ENCODE data around the gene KL.

Gene KL

GRCh38 chr13:33016414-33017322 is at the start of gene KL:
Gene KL (plus strand): TSS chr13:33016423. CDS start chr13:33016441, 18 bp downstream.
- DNase-seq (ENCODE audit: low read depth): no peak

- DNase-seq (ENCODE audit: low read depth): no peak
Observed at GRCh38 chr13:32967584-32968182, 48.5 kb upstream of the KL start.

- DNase-seq (ENCODE audit: low read depth): no peak
Observed at GRCh38 chr13:32968316-32968715, 47.9 kb upstream of the KL start.

DNA sequence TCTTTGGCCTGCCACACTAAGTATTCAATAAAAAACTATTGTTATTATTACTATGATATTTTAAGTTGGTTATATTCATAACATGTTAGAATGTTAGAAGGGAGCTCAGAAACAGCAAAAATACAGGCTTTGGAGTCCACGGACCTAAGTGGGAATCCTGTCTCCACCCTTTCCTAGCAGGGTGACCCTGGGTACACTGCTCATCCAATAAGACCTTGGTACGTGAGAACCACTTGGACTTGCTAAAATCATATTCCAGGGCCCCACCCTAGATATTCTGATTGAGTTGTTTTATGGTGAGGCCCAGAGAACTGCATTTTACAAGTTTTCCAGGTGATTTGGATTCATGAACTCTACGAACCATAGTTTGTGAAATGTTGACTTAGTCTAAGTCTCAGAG is 47.4 kb upstream of the KL start:
- no peak for DNase-seq (ENCODE audit: low read depth)

- peak; percentile 35 for DNase-seq (ENCODE audit: low read depth)
Observed at GRCh38 chr13:32969516-32969941, 46.7 kb upstream of the KL start.

DNA sequence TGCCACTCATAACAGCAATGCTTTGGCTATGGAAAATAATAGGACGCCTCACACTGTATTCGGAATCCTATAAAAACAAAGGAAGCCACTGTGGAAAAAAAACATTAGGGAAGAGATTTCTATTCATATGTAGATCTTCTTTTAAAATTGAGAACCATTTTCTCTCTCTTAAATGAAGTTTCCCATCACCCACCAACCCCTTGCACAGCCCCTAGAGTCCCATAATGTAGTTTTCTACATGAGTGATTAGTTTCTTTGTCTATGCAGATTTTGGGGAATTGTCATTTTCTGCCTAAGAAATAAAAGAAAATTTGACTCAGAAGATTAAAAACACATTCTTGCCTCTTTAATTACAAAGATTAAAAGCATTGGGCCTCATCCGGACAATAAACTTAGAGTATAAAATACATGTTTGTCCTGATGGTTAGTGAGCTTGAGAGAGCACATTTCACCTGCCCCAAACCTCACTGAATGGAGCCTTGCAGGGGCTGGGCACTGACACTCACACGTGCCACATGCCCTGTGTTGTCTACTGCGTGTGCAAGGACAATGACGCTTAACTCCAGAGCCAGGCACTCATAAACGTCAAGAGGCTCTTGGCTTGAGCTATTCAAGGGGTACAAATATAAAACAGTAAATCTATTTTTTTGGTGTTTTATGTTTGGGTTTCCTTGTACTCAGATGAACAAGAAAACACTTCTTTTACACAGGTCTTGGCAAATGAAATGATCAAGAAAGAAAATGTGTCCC is 40.0 kb upstream of the KL start:
- no peak for DNase-seq (ENCODE audit: low read depth)

GRCh38 chr13:32976912-32977311 is 39.3 kb upstream of the KL start:
- no peak for DNase-seq (ENCODE audit: low read depth)

GRCh38 chr13:32977321-32977720 is 38.9 kb upstream of the KL start:
- no peak for DNase-seq (ENCODE audit: low read depth)

GRCh38 chr13:32978278-32978677 is 37.9 kb upstream of the KL start:
- no peak for DNase-seq (ENCODE audit: low read depth)

GRCh38 chr13:32983058-32983457 is 33.2 kb upstream of the KL start:
- DNase-seq (ENCODE audit: low read depth): no peak

GRCh38 chr13:32984857-32985626 is 31.2 kb upstream of the KL start:
- DNase-seq (ENCODE audit: low read depth): peak; percentile 7

DNA sequence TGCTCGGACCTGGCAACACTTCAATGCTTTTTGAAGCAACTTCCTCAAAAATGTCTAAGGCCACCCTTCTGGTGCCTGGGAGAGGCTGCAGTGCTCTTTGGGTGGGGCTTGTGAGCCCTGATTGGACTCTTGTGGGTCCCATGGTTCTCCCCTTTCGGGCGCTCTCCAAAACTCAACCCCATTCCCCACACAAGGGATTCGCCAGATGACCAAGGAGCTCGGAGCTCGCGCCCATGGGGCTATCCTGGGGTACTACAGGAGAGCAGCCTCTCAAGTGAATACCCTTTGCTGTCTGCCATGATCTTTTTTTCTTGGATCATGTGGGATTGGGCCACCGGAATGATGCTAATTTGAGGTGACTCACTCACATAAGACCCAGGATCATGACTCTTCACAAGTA is 29.7 kb upstream of the KL start:
- DNase-seq (ENCODE audit: low read depth): no peak

- DNase-seq (ENCODE audit: low read depth): no peak
Observed at GRCh38 chr13:32987462-32987861, 28.8 kb upstream of the KL start.

DNA sequence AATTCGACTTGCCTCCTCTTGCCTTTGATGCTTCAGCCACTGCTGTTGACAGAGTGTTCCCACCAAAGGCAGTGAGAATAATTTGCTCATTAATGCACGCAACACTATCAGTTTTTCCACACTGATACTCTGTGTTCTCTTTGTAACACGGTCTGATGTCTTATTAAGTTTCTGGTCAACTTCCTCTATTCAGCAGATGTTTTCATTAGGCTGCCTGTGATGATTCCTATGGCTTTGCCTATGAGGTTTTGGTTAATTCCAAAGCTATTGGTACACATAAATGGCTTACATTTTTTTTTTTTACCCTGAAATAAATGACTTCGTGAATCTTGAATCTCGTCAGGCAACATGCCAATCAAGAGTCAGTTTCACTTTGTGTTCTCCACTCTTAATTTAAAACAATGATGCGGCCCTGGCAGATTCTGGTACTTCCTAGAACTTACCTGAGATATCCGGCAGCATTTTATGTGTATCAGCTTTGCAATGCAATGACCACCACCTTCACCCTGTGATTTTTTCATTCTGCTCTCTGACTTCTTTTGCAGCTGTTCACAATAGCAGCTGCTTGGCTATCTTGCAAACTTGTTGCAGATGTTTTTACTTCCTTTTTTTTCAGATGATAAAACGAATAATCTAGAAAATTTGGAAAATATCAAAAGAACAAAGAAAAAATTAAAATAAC is 27.5 kb upstream of the KL start:
- no peak for DNase-seq (ENCODE audit: low read depth)

GRCh38 chr13:32989290-32989667 is 26.9 kb upstream of the KL start:
- DNase-seq (ENCODE audit: low read depth): no peak

GRCh38 chr13:32989942-32990341 is 26.3 kb upstream of the KL start:
- no peak for DNase-seq (ENCODE audit: low read depth)

DNA sequence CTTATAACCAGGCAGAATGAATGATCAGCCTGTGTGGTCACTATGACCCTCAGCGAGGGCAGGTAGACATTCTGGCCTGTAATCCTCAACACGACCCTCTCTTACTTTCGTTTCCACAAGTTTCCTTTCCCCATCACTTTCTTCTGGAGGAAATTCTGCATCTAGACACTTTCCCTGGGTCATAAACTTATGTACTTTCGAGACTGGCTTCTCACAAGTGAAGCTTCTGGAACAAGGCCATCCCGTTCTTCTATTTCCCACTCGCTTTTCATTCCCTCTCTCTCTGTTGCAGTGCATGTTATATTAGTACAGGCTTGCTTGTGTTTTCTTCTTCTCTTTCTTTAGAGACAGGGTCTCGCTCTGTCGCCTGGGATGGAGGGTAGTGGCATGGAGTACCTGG is 23.1 kb upstream of the KL start:
- no peak for DNase-seq (ENCODE audit: low read depth)

- DNase-seq (ENCODE audit: low read depth): no peak
Observed at GRCh38 chr13:32997399-32997798, 18.8 kb upstream of the KL start.

- no peak for DNase-seq (ENCODE audit: low read depth)
Observed at GRCh38 chr13:32998966-32999365, 17.3 kb upstream of the KL start.

DNA sequence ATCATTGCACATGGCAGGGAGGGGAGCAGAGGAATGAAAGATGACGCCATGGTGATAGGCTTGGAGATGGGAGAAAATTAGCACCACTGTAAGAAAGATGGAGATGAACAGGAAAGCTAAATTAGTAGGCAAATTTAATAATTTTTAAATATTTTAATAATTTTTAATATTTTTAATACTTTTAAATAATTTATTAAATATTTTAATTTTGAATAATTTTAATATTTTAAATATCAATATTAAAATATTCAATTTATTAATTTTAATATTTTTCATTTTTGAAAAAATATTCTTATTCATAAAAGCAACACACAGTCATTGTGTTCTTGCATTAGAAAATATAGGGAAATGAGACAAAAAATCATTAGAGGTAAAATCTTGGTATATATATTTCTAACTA is 15.9 kb upstream of the KL start:
- DNase-seq (ENCODE audit: low read depth): no peak

DNA sequence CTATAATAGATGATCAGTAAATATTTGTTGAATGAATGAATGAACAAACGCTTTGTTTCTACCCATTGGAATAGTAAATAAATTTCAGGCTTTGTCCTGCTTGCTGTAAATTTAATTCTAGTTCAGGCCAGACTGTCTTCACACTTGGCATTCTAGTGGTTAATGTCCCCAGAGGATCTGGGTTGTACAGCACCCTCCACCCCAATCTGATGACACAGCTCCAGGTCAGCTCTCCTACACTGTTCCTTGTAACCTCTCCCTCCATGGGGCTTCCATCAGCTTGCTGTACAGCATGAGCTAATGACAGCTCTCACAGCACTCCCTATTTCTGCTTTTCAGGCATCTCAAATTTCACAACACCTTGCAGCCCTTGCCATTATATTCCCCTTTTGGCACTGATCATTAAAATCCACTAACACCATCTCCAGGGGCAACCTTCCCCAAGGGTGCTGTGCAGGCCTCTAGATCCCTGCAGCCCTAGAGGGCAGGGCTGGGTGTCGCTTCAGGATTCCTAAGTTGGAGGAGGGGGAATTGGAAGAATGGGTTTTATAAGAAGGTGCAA is 12.7 kb upstream of the KL start:
- DNase-seq (ENCODE audit: low read depth): no peak

Data from amniotic epithelial cell (primary cell).